A549 treated with Hydrocortisone at 1 μM for 4 hours (cell line): ENCODE data around the gene CDON. TPM values are rescaled to one million over a fixed set of nuclear protein-coding genes. Genes with fewer than 3 reads are reported as not detected.

Source experiments
- total RNA-seq: library from RNA; stranded (reverse); fragments of 200-300 nt; extraction: Qiagen RNA extraction; gene quantifications from 5 replicates; pipeline ENCODE4 v1.2.3, GENCODE V29; 2022

CDON gene, protein sequence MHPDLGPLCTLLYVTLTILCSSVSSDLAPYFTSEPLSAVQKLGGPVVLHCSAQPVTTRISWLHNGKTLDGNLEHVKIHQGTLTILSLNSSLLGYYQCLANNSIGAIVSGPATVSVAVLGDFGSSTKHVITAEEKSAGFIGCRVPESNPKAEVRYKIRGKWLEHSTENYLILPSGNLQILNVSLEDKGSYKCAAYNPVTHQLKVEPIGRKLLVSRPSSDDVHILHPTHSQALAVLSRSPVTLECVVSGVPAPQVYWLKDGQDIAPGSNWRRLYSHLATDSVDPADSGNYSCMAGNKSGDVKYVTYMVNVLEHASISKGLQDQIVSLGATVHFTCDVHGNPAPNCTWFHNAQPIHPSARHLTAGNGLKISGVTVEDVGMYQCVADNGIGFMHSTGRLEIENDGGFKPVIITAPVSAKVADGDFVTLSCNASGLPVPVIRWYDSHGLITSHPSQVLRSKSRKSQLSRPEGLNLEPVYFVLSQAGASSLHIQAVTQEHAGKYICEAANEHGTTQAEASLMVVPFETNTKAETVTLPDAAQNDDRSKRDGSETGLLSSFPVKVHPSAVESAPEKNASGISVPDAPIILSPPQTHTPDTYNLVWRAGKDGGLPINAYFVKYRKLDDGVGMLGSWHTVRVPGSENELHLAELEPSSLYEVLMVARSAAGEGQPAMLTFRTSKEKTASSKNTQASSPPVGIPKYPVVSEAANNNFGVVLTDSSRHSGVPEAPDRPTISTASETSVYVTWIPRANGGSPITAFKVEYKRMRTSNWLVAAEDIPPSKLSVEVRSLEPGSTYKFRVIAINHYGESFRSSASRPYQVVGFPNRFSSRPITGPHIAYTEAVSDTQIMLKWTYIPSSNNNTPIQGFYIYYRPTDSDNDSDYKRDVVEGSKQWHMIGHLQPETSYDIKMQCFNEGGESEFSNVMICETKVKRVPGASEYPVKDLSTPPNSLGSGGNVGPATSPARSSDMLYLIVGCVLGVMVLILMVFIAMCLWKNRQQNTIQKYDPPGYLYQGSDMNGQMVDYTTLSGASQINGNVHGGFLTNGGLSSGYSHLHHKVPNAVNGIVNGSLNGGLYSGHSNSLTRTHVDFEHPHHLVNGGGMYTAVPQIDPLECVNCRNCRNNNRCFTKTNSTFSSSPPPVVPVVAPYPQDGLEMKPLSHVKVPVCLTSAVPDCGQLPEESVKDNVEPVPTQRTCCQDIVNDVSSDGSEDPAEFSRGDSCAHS (N-terminal part only)
- 1.6 to 2.5 TPM (median 2.0 TPM) in 5 replicates for total RNA-seq

DNA sequence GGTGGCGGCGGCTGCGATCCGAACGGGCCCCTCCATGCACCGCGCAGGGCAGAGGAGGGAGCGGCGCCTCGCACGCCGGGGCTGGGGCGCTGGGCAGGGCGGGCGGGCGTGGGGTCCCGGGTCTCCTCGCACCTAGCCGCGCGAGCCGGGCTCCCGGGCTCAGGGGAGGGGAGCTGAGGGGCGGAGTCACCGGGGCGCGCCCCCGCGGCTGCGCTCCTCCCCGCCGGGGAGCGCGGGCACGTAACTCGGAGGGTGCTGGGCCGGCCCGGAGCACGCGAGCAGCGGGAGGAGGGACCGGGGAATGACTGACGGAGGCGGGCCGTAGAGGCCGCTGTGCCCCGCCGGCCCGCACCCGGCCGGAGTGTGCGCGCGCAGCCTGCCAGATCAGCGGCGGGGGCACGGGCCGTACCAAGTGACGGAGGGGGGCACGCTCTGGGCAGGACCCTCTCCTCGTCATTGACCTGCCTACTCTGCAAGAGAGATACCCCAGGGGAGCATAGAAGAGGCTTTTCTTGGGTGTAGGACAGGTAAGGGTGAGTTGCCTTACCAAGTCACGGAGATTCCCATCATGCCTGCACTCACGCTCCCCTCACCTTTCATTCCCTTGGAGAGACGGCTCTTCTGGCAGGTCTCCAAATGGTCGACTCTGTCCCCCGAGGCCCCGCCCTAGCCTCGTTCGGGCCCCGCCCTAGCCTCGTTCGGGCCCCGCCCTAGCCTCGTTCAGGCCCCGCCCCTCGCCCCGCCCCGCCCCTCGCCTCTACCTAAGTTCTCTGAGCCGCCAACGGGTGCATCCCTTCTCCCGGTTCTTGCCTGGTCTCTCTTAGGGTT is at the start of gene CDON:
TSS of gene CDON (minus strand) at position 188 of the 828 bp plus-strand sequence. CDS start 39,390 bp downstream, outside the sequence.

DNA sequence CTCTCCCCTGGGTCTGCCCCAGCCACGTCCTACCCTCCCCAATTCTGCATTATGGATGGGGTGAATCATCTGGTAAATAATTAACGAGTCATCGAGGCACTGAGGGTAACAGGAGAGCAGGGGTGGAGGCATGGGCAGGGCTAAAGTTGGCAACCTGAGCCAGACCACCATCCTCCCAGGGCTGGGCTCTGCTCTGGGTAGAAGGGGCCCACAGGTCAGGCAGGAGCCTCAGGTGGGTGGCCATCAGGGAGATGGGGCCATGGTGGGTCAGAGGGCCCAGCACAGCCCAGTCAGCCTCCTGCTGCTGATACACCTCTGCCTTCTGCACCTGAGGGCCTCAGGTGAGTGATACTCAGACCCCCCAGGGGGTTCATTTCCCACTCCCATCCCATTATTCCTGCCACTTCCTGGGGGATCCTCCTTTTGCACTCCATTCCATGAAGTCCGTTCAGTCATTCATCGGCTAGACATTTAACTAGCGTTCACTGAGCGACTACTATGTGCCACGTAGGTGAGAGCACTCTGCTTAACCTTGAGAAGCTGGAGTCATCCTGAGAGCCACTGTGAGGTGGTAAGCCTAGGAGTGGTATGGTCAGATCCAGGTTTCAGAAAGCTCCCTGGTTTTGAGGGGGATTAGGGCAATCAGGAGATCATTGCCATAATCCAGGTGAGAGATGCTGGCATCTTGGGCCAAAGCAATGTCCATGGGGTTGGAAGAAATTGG is 116.7 kb downstream of the CDON start, which contains the start of gene VSIG10L2:
TSS of gene VSIG10L2 (plus strand) at position 248 of the 724 bp plus-strand sequence. CDS start at position 260, 12 bp downstream.

Other genes with a start within 250 kb of the CDON start
- not detected in 5 replicates for gene PATE4, start 229.6 kb downstream of the CDON start, total RNA-seq
- 10.6 to 13.4 TPM (median 12.9 TPM) in 5 replicates for gene HYLS1, start 175.2 kb downstream of the CDON start, total RNA-seq
- gene PUS3, start 159.7 kb downstream of the CDON start, total RNA-seq = 6.3 to 11.6 TPM (median 7.4 TPM) in 5 replicates
- gene DDX25, start 158.4 kb downstream of the CDON start, total RNA-seq = 0.09 TPM in 1 of 5 replicates, not detected in the others
- not detected in 5 replicates for gene VSIG10L2, start 116.8 kb downstream of the CDON start, total RNA-seq
- 16.3 to 18.3 TPM (median 17.0 TPM) in 5 replicates for gene RPUSD4, start 148.8 kb upstream of the CDON start, total RNA-seq
- 14.4 to 18.4 TPM (median 15.8 TPM) in 5 replicates for gene FAM118B, start 148.9 kb upstream of the CDON start, total RNA-seq
- 57.3 to 65.2 TPM (median 59.8 TPM) in 5 replicates for gene SRPRA, start 206.0 kb upstream of the CDON start, total RNA-seq
- 22.1 to 24.3 TPM (median 22.7 TPM) in 5 replicates for gene FOXRED1, start 206.3 kb upstream of the CDON start, total RNA-seq
- gene TIRAP, start 220.2 kb upstream of the CDON start, total RNA-seq = 5.4 to 7.3 TPM (median 6.2 TPM) in 5 replicates
- 17.3 to 18.5 TPM (median 17.5 TPM) in 5 replicates for gene DCPS, start 241.2 kb upstream of the CDON start, total RNA-seq